HL-60/S4 treated with phorbol 12-myristate 13-acetate at 8.2 ng/mL for 4 days and 3 days (cell line): ENCODE measurements around the gene CREB3L1.
"Not testable (repeated sequence)": the region's sequence is repeated elsewhere in the genome, so short reads cannot be mapped to it uniquely, and the experiment has no call there.

Experiments
- in situ Hi-C: fragments of 300-500 bp; cut with MboI; formaldehyde crosslinking; loops from 2 replicates; pipeline ENCODE4 v1.15.0; 2022; ENCODE audit warnings: low sequenced_read_pairs

CREB3L1 gene

GRCh38 chr11:46247659-46248058 lies 29.8 kb upstream of the CREB3L1 start:
- in situ Hi-C loops: loop anchor here (25.0 kb wide), 1 partner anchor 290 kb away; no protein-coding TSS in a partner anchor

DNA sequence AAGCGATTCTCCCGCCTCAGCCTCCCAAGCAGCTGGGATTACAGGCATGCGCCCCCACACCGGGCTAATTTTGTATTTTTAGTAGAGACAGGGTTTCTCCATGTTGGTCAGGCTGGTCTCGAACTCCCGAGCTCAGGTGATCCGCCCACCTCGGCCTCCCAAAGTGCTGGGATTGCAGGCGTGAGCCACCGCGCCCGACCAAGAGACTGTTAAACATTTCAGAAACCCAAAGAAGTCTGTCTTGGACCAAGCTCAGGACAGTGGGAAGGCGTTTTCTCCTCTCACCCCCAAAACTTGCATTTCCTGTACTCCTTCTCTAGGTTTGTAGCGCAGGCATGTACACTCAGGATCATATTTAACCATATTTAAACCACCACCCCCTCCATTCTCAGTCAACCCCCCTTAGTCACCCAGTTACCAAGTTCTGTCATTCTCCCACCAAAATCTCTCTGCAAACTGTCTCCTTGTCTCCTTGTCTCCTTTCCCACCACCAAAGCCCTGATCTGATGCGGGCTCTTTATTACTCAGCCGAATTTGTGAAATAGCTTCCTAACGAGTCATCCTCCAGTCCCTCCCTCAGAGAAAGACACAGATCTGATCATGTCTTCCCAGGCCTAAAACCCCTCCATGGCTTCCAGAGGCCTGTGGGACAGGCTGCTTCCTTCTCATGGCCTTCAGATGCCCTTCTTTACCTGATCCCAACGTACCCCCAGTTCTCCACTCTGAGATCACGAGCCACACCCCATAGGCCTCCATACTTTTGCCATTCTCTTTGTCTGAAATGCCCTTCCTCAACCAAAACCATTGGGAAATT lies 29.0 kb upstream of the CREB3L1 start:
- in situ Hi-C loops: loop anchor here (25.0 kb wide), 1 partner anchor 289 kb away; no protein-coding TSS in a partner anchor

GRCh38 chr11:46249103-46249937 lies 28.1 kb upstream of the CREB3L1 start:
- in situ Hi-C loops: loop anchor here (25.0 kb wide), 1 partner anchor 288 kb away; no protein-coding TSS in a partner anchor

GRCh38 chr11:46249938-46250744 lies 27.3 kb upstream of the CREB3L1 start:
- in situ Hi-C loops: loop anchor here (25.0 kb wide), 1 partner anchor 287 kb away; no protein-coding TSS in a partner anchor

- in situ Hi-C loops: no loop called here
Observed at GRCh38 chr11:46250745-46251052, 26.8 kb upstream of the CREB3L1 start.

DNA sequence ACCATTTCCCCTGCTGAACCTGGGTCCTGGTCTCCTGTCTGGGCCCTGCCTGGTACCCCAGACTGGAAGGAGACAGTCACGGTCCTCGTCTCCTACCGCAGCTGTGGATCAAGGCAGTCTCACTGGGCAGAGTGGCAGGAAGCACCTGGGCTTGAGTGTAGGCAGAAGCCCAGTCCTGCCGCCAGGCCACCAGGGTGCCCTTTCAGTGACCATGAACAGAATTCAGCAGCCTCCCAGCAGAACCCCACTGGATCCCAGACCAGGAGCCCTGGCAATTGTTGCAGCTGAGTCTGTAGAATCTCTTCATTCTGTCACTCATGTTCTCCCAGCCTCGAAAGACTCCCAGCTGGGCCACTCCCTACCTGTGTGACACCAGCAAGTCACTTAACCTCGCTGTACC lies 25.5 kb upstream of the CREB3L1 start:
- in situ Hi-C loops: no loop called here

- in situ Hi-C loops: no loop called here
Observed at GRCh38 chr11:46252373-46252914, 25.0 kb upstream of the CREB3L1 start.

- in situ Hi-C loops: no loop called here
Observed at GRCh38 chr11:46253258-46254132, 24.0 kb upstream of the CREB3L1 start.

DNA sequence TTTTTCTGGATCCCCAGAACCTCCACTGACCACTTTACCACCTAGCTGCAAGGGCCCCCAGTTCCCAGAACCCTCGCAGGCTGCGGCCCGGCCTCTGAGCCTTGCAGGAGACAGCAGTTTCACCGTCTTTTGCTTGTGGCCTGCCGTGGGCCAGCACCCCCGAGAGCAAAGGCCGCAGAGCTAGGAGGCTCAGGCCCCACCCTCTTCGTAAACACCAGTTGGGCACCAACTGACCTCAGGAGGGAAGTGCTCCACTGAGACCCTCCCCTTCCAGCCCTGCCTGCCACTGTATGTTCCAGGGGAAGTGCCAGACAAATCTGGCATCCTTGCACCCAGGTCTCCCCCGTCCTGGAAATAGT lies 23.4 kb upstream of the CREB3L1 start:
- in situ Hi-C loops: no loop called here

- in situ Hi-C loops: no loop called here
Observed at GRCh38 chr11:46256540-46257001, 20.9 kb upstream of the CREB3L1 start.

DNA sequence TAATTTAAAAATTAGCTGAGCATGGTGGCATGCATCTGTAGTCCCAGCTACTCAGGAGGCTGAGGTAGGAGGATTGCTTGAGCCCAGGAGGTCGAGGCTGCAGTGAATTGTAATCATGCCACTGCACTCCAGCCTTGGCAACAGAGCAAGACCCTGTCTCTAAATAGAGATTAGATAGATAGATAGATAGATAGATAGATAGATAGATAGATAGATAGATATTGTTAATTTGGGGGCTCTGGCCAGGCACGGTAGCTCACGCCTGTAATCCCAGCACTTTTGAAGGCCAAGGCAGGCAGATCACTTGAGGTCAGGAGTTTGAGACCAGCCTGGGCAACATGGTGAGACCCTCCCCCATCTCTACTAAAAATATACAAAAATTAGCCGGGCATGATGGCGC lies 18.1 kb upstream of the CREB3L1 start:
- in situ Hi-C loops: not testable (repeated sequence)

GRCh38 chr11:46259971-46260560 lies 17.4 kb upstream of the CREB3L1 start:
- in situ Hi-C loops: no loop called here

DNA sequence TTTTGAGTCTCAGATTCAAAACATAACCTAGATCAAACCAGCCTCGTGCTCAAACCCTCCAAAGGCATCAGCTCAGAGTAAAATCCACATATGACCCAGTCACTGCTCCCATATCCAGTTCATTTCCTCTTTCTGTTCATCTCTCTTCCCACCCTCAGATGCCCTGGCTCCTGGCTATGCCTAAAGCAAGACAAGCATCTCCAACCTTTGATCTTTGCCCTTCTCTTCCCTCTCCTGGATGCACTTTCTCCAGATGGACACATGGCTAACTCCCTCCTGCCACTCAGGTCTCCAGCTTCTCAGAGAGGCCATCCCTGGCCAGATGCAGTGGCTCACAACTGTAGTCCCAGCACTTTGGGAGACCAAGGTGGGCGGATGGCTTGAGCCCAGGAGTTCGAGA lies 14.3 kb upstream of the CREB3L1 start:
- in situ Hi-C loops: no loop called here

DNA sequence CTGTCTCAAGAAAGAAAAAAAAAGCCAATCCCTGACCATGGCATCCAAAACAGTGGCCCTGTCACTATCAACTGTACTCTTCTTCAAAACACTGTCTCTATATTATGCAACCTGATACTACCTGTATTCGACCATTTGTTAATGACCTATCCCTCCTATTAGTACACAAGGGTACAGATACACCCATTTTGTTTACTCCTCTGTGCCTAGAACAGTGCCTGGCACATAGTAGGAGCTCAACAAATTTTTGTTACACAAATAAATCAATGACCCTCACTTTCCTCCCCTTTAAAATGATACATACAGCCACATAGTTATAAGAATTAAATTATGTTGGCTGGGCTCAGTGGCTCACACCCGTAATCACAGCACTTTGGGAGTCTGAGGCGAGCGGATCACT lies 13.4 kb upstream of the CREB3L1 start:
- in situ Hi-C loops: no loop called here

DNA sequence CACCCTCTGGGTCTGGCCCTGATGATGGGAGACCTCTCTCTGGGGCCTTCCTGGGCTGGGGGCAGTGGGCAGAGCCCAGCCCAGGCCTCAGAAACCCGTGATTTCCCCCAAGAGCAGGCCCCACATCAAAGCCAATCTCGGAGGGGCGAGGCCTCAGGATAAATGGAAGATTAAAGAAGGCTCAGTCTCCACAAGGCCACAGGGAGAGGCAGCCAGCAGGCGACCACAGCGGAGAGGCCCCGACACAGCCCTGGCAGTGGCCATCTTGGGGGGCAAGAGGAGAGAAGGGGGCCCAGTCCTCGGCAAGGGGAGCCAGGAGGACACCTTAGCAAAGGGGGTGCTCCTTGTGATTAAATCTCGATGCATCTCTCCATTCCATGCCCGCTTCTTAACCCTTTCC lies 12.5 kb upstream of the CREB3L1 start:
- in situ Hi-C loops: no loop called here

DNA sequence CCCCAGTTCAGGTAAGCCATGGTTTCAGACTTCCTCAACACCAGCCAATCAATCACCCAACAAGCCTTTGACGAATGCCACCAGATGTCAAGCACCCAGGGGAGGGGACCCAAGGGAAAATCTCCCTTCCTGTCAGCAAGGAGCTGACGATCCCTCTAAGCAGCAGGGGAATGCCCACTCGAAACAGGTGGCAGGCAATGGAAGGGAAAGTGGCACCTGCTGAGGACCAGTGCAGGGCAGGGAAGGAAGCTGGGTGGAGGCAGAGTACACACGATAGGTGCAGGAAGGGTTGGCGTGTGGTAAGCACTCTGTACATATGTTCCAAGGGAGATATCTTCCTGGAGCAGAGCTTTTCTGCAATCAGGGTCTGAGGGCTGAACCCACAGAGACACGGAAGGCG lies 11.7 kb upstream of the CREB3L1 start:
- in situ Hi-C loops: no loop called here

DNA sequence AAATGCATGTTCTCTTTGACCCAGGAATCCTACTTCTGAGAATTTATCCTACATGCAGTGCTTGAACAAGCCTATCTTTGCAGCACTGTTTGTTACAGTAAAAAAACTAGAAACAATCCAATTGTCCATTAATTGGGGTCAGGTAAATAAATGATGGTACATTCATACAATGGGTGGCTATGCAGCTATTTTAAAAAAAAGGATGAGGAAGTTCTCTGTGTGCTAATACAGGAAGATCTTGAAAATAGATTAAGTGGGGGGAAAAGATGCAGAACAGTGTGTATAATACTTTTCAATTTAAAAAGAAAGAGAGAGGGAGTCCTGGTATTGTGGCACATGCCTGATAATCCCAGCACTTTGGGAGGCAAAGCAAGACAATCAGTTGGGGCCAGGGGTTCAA lies 9.5 kb upstream of the CREB3L1 start:
- in situ Hi-C loops: no loop called here

GRCh38 chr11:46270684-46271083 lies 6.8 kb upstream of the CREB3L1 start:
- in situ Hi-C loops: no loop called here

- in situ Hi-C loops: no loop called here
Observed at GRCh38 chr11:46271407-46271806, 6.1 kb upstream of the CREB3L1 start.
